GM06990 (cell line): Measurements from ENCODE around the gene CNTN3.

Experiments
- DNase-seq: peaks from one replicate; pipeline ENCODE4 v3.0.0-alpha.2; 2011; ENCODE audit not compliant: insufficient read length; ENCODE audit errors: extremely low read depth
- H3K27me3 ChIP-seq: replicated peaks from 2 replicates; pipeline ENCODE4 v1.6.0; 2011; ENCODE audit warnings: low read length; ENCODE audit not compliant: control insufficient read depth, insufficient read depth
- H3K36me3 ChIP-seq: 2 replicates; pipeline ENCODE4 v1.5.1; 2011; ENCODE audit warnings: low read length; ENCODE audit not compliant: control insufficient read depth, insufficient read depth
- H3K4me3 ChIP-seq: replicated peaks from 2 replicates; pipeline ENCODE4 v1.5.1; 2011; ENCODE audit warnings: low read depth, mild to moderate bottlenecking, control low read depth, low read length
- CTCF ChIP-seq: IDR thresholded peaks from 2 replicates; pipeline ENCODE4 v1.5.1; 2011; ENCODE audit warnings: low read length, control low read depth, mild to moderate bottlenecking, inconsistent platforms; ENCODE audit not compliant: insufficient read depth, poor library complexity, severe bottlenecking

Gene CNTN3

GRCh38 chr3:74648107-74648506, 33.6 kb upstream of the CNTN3 start:
- DNase-seq, result no peak
- Histone ChIP-seq H3K4me3 (no peak overlapping the region), H3K36me3 (no peaks in the 10 kb centered on the region), H3K27me3 (no peaks in the 10 kb centered on the region)
- no peak for TF ChIP-seq CTCF

- Histone ChIP-seq H3K4me3 (no peak overlapping the region), H3K27me3 (no peaks in the 10 kb centered on the region), H3K36me3 (no peaks in the 10 kb centered on the region)
- no peak for TF ChIP-seq CTCF
- no peak for DNase-seq
Measured at GRCh38 chr3:74646094-74646493, 31.6 kb upstream of the CNTN3 start.

GRCh38 chr3:74643636-74644035, 29.2 kb upstream of the CNTN3 start:
- Histone ChIP-seq H3K27me3 (no peaks in the 10 kb centered on the region), H3K36me3 (no peaks in the 10 kb centered on the region), H3K4me3 (no peak overlapping the region)
- DNase-seq, result no peak
- TF ChIP-seq CTCF, result no peak

GRCh38 chr3:74642876-74643275, 28.4 kb upstream of the CNTN3 start:
- no peak for DNase-seq
- H3K4me3 ChIP-seq, result no peak overlapping the region
- no peak for TF ChIP-seq CTCF
- no peaks in the 10 kb centered on the region for H3K27me3 ChIP-seq
- H3K36me3 ChIP-seq, result no peaks in the 10 kb centered on the region

- Histone ChIP-seq H3K36me3 (no peaks in the 10 kb centered on the region), H3K4me3 (no peak overlapping the region), H3K27me3 (no peaks in the 10 kb centered on the region)
- no peak for DNase-seq
- no peak for TF ChIP-seq CTCF
Measured at GRCh38 chr3:74640211-74640610, 25.8 kb upstream of the CNTN3 start.

GRCh38 chr3:74639681-74640080, 25.2 kb upstream of the CNTN3 start:
- H3K27me3 ChIP-seq, result no peaks in the 10 kb centered on the region
- H3K4me3 ChIP-seq, result no peak overlapping the region
- H3K36me3 ChIP-seq, result no peaks in the 10 kb centered on the region
- DNase-seq, result no peak
- no peak for TF ChIP-seq CTCF
